ENCODE measurements around the gene FAR2. TPM values are rescaled to one million over a fixed set of nuclear protein-coding genes. Genes with fewer than 3 reads are reported as not detected.

FAR2 gene
- total RNA-seq, 1 donor from 2014 or later: 3.9 TPM

DNA sequence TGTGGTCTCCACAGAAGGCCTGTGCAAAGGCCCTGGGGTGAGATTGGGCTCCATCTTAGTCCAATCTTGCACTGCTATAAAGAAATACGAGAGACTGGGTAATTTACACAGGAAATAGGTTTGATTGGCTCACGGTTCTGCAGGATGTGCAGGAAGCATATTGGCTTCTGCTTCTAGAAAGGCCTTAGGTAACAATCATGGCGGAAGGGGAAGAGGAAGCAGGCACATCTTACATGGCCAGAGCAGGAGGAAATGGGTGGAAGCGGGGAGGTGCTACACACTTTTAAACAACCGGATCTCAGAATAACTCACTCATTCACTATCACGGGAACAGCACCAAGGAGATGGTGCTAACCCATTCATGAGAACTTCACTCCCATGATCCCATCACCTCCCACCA lies 55.4 kb downstream of the FAR2 start:
- Histone ChIP-seq H2AFZ (ENCODE audit: low read depth, low read length) (no peak overlapping the region), H3K36me3 (ENCODE audit: insufficient read depth, low read length) (no peaks in the 10 kb centered on the region), H3K4me1 (ENCODE audit: insufficient read depth, low read length) (no peaks in the 10 kb centered on the region), H4K20me1 (ENCODE audit: insufficient read depth, low read length) (no peaks in the 10 kb centered on the region), H3K9ac (ENCODE audit: low read length) (no peak overlapping the region), H3K4me3 (ENCODE audit: insufficient read depth, low read depth, low read length) (no peak overlapping the region), H3K27ac (ENCODE audit: low read depth, low read length) (no peak overlapping the region), H3K27me3 (ENCODE audit: insufficient read depth, low read length) (no peaks in the 10 kb centered on the region), H3K4me2 (ENCODE audit: low read length) (no peak overlapping the region), H3K79me2 (ENCODE audit: insufficient read depth, low read length) (no peaks in the 10 kb centered on the region), H3K9me3 (ENCODE audit: insufficient read depth, low read depth, low read length) (no peaks in the 10 kb centered on the region)
- FAIRE-seq: no peak
- H3K27me3 Mint-ChIP-seq (ENCODE audit: low read depth, unreplicated experiment): no peaks in the 10 kb centered on the region
- peaks cover 2% of the 10 kb centered on the region for H3K9me3 Mint-ChIP-seq (ENCODE audit: unreplicated experiment)
- no peak overlapping the region for H3K4me3 Mint-ChIP-seq (ENCODE audit: unreplicated experiment)
- DNase-seq (ENCODE audit: low read depth): no peak
- no peak for TF ChIP-seq EZH2 (IDR thresholded peaks at IDR 0.05; ENCODE audit: insufficient read depth, low read length)
- TF ChIP-seq, protein P1, sequence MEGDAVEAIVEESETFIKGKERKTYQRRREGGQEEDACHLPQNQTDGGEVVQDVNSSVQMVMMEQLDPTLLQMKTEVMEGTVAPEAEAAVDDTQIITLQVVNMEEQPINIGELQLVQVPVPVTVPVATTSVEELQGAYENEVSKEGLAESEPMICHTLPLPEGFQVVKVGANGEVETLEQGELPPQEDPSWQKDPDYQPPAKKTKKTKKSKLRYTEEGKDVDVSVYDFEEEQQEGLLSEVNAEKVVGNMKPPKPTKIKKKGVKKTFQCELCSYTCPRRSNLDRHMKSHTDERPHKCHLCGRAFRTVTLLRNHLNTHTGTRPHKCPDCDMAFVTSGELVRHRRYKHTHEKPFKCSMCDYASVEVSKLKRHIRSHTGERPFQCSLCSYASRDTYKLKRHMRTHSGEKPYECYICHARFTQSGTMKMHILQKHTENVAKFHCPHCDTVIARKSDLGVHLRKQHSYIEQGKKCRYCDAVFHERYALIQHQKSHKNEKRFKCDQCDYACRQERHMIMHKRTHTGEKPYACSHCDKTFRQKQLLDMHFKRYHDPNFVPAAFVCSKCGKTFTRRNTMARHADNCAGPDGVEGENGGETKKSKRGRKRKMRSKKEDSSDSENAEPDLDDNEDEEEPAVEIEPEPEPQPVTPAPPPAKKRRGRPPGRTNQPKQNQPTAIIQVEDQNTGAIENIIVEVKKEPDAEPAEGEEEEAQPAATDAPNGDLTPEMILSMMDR (IDR thresholded peaks at IDR 0.05; ENCODE audit: insufficient read depth, low read depth, low read length): no peak
- H3K36me3 Mint-ChIP-seq (ENCODE audit: low read depth, unreplicated experiment): no peaks in the 10 kb centered on the region
- no peak overlapping the region for H3K27ac Mint-ChIP-seq (ENCODE audit: unreplicated experiment)
- H3K4me1 Mint-ChIP-seq (ENCODE audit: low read depth, unreplicated experiment): no peaks in the 10 kb centered on the region

DNA sequence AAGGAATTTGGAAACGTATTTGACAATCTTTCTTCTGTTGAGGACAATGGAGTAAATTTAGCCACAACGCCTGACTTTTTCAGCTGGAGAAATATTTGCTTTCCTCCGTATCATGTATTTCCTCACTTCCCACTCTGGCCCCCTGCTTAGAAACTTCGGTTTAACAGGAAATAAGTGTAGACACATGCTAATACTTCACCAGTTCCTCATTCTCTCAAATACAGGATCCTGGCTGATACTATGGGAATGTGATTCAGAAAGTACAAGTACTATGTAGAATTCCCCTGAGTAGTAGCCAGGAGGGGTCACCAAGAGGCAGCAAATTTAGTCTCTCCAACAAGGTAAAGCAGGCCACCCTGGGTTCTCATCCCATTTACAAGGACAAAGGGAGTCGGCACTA lies 58.0 kb downstream of the FAR2 start:
- no peak overlapping the region for H2AFZ ChIP-seq (ENCODE audit: low read depth, low read length)
- H3K36me3 ChIP-seq (ENCODE audit: insufficient read depth, low read length): no peaks in the 10 kb centered on the region
- H3K9me3 ChIP-seq (ENCODE audit: insufficient read depth, low read depth, low read length): no peaks in the 10 kb centered on the region
- FAIRE-seq: no peak
- Mint-ChIP-seq H3K27me3 (ENCODE audit: low read depth, unreplicated experiment) (no peaks in the 10 kb centered on the region), H3K4me1 (ENCODE audit: low read depth, unreplicated experiment) (no peaks in the 10 kb centered on the region), H3K27ac (ENCODE audit: unreplicated experiment) (no peak overlapping the region), H3K4me3 (ENCODE audit: unreplicated experiment) (no peak overlapping the region), H3K36me3 (ENCODE audit: low read depth, unreplicated experiment) (no peaks in the 10 kb centered on the region), H3K9me3 (ENCODE audit: unreplicated experiment) (no peaks in the 10 kb centered on the region)
- H3K27ac ChIP-seq (ENCODE audit: low read depth, low read length): no peak overlapping the region
- H4K20me1 ChIP-seq (ENCODE audit: insufficient read depth, low read length): no peaks in the 10 kb centered on the region
- peak overlapping the region; percentile 32 for H3K4me2 ChIP-seq (ENCODE audit: low read length)
- peak; percentile 13 for DNase-seq (ENCODE audit: low read depth)
- H3K4me3 ChIP-seq (ENCODE audit: insufficient read depth, low read depth, low read length): no peak overlapping the region
- H3K79me2 ChIP-seq (ENCODE audit: insufficient read depth, low read length): no peaks in the 10 kb centered on the region
- H3K27me3 ChIP-seq (ENCODE audit: insufficient read depth, low read length): no peaks in the 10 kb centered on the region
- H3K4me1 ChIP-seq (ENCODE audit: insufficient read depth, low read length): no peaks in the 10 kb centered on the region
- TF ChIP-seq, protein P1 (IDR thresholded peaks at IDR 0.05; ENCODE audit: insufficient read depth, low read depth, low read length): no peak
- no peak for TF ChIP-seq EZH2 (IDR thresholded peaks at IDR 0.05; ENCODE audit: insufficient read depth, low read length)
- no peak overlapping the region for H3K9ac ChIP-seq (ENCODE audit: low read length)

DNA sequence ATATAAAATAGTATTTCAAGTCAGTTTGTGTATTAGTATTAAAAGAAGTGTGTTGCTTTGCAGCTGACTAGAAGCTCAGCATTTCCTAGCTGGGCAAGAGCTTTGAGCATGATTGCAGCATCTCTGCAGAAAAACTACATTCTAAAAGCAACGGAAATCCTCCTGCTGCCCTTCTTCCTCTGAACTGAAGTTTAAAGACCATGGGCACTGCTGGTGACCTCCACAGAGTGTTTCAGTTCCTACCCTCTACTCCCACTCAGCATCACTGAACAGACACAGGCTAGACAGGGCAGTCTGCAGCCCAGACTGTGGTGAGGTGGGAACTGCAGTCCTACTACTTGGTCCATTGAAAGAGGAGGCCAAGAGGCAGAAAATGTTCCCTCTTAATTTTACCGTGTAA lies 59.0 kb downstream of the FAR2 start:
- Histone ChIP-seq H3K4me2 (ENCODE audit: low read length) (no peak overlapping the region), H4K20me1 (ENCODE audit: insufficient read depth, low read length) (no peaks in the 10 kb centered on the region), H3K27me3 (ENCODE audit: insufficient read depth, low read length) (no peaks in the 10 kb centered on the region), H3K9ac (ENCODE audit: low read length) (no peak overlapping the region), H3K79me2 (ENCODE audit: insufficient read depth, low read length) (no peaks in the 10 kb centered on the region), H3K4me3 (ENCODE audit: insufficient read depth, low read depth, low read length) (no peak overlapping the region), H3K36me3 (ENCODE audit: insufficient read depth, low read length) (no peaks in the 10 kb centered on the region), H3K4me1 (ENCODE audit: insufficient read depth, low read length) (no peaks in the 10 kb centered on the region), H3K27ac (ENCODE audit: low read depth, low read length) (no peak overlapping the region), H2AFZ (ENCODE audit: low read depth, low read length) (no peak overlapping the region), H3K9me3 (ENCODE audit: insufficient read depth, low read depth, low read length) (no peaks in the 10 kb centered on the region)
- Mint-ChIP-seq H3K27me3 (ENCODE audit: low read depth, unreplicated experiment) (no peaks in the 10 kb centered on the region), H3K4me1 (ENCODE audit: low read depth, unreplicated experiment) (no peaks in the 10 kb centered on the region), H3K4me3 (ENCODE audit: unreplicated experiment) (no peak overlapping the region), H3K36me3 (ENCODE audit: low read depth, unreplicated experiment) (no peaks in the 10 kb centered on the region), H3K27ac (ENCODE audit: unreplicated experiment) (no peak overlapping the region), H3K9me3 (ENCODE audit: unreplicated experiment) (no peaks in the 10 kb centered on the region)
- no peak for DNase-seq (ENCODE audit: low read depth)
- no peak for TF ChIP-seq EZH2 (IDR thresholded peaks at IDR 0.05; ENCODE audit: insufficient read depth, low read length)
- TF ChIP-seq, protein P1 (IDR thresholded peaks at IDR 0.05; ENCODE audit: insufficient read depth, low read depth, low read length): no peak
- FAIRE-seq: no peak
